SK-N-SH treated with all-trans-retinoic acid at 6 μM for 48 hours (cell line): ENCODE results near the gene GRIK1.

Source experiments
- ZFP3 ChIP-seq: fragments of 250-450 bp; sonication (Bioruptor Pico); IDR thresholded peaks from 2 replicates; pipeline ENCODE4 v1.5.0; 2020; ENCODE audit warnings: mild to moderate bottlenecking, moderate library complexity
- ZNF8 ChIP-seq: fragments of 450-650 bp; formaldehyde crosslinking; IDR thresholded peaks from 2 replicates; pipeline ENCODE4 v1.5.0; 2020; ENCODE audit warnings: mild to moderate bottlenecking, moderate library complexity
- TF ChIP-seq, protein P1 (sequence below): fragments of 250-450 bp; sonication (Bioruptor Pico); IDR thresholded peaks from 2 replicates; pipeline ENCODE4 v1.5.0; 2020; ENCODE audit warnings: mild to moderate bottlenecking, moderate library complexity
- TF ChIP-seq, protein P2 (sequence below): fragments of 250-450 bp; sonication (Bioruptor Pico); IDR thresholded peaks from 2 replicates; pipeline ENCODE4 v1.8.0; 2020; ENCODE audit warnings: mild to moderate bottlenecking, moderate library complexity, borderline replicate concordance
- TF ChIP-seq, protein P3 (sequence below): fragments of 250-450 bp; sonication (Bioruptor Pico); IDR thresholded peaks from 2 replicates; pipeline ENCODE4 v1.5.1; 2020; ENCODE audit warnings: low read depth, mild to moderate bottlenecking, moderate library complexity
- TF ChIP-seq, protein P4 (sequence below): fragments of 250-450 bp; sonication (Bioruptor Pico); IDR thresholded peaks from 2 replicates; pipeline ENCODE4 v1.5.1; 2021; ENCODE audit warnings: mild to moderate bottlenecking, moderate library complexity

DNA sequence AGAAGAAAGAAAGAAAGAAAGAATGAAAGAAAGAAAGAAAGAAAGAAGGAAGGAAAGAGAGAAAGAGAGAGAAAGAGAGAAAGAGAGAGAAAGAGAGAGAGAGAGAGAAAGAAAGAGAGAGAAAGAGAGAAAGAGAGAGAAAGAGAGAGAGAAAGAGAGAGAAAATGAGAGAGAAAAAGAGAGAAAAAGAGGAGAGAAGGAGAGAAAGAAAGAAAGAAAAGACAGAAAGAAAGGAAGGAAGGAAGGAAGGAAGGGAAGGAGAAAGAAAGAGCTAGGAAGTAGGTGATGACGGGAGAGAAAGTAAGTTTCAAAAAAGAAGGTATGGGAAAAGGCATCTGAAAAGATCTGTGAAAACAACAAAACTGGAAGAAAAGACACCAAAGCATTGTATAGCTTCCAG is 72.0 kb downstream of the GRIK1 start:
- TF ChIP-seq, protein P1, sequence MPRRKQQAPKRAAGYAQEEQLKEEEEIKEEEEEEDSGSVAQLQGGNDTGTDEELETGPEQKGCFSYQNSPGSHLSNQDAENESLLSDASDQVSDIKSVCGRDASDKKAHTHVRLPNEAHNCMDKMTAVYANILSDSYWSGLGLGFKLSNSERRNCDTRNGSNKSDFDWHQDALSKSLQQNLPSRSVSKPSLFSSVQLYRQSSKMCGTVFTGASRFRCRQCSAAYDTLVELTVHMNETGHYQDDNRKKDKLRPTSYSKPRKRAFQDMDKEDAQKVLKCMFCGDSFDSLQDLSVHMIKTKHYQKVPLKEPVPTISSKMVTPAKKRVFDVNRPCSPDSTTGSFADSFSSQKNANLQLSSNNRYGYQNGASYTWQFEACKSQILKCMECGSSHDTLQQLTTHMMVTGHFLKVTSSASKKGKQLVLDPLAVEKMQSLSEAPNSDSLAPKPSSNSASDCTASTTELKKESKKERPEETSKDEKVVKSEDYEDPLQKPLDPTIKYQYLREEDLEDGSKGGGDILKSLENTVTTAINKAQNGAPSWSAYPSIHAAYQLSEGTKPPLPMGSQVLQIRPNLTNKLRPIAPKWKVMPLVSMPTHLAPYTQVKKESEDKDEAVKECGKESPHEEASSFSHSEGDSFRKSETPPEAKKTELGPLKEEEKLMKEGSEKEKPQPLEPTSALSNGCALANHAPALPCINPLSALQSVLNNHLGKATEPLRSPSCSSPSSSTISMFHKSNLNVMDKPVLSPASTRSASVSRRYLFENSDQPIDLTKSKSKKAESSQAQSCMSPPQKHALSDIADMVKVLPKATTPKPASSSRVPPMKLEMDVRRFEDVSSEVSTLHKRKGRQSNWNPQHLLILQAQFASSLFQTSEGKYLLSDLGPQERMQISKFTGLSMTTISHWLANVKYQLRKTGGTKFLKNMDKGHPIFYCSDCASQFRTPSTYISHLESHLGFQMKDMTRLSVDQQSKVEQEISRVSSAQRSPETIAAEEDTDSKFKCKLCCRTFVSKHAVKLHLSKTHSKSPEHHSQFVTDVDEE (CRISPR knock-in tag): no peak
- TF ChIP-seq, protein P2, sequence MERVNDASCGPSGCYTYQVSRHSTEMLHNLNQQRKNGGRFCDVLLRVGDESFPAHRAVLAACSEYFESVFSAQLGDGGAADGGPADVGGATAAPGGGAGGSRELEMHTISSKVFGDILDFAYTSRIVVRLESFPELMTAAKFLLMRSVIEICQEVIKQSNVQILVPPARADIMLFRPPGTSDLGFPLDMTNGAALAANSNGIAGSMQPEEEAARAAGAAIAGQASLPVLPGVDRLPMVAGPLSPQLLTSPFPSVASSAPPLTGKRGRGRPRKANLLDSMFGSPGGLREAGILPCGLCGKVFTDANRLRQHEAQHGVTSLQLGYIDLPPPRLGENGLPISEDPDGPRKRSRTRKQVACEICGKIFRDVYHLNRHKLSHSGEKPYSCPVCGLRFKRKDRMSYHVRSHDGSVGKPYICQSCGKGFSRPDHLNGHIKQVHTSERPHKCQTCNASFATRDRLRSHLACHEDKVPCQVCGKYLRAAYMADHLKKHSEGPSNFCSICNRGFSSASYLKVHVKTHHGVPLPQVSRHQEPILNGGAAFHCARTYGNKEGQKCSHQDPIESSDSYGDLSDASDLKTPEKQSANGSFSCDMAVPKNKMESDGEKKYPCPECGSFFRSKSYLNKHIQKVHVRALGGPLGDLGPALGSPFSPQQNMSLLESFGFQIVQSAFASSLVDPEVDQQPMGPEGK (CRISPR knock-in tag): no peak
- no peak for TF ChIP-seq ZNF8
- TF ChIP-seq, protein P3, sequence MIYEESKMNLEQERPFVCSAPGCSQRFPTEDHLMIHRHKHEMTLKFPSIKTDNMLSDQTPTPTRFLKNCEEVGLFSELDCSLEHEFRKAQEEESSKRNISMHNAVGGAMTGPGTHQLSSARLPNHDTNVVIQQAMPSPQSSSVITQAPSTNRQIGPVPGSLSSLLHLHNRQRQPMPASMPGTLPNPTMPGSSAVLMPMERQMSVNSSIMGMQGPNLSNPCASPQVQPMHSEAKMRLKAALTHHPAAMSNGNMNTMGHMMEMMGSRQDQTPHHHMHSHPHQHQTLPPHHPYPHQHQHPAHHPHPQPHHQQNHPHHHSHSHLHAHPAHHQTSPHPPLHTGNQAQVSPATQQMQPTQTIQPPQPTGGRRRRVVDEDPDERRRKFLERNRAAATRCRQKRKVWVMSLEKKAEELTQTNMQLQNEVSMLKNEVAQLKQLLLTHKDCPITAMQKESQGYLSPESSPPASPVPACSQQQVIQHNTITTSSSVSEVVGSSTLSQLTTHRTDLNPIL (CRISPR knock-in tag): no peak
- TF ChIP-seq, protein P4, sequence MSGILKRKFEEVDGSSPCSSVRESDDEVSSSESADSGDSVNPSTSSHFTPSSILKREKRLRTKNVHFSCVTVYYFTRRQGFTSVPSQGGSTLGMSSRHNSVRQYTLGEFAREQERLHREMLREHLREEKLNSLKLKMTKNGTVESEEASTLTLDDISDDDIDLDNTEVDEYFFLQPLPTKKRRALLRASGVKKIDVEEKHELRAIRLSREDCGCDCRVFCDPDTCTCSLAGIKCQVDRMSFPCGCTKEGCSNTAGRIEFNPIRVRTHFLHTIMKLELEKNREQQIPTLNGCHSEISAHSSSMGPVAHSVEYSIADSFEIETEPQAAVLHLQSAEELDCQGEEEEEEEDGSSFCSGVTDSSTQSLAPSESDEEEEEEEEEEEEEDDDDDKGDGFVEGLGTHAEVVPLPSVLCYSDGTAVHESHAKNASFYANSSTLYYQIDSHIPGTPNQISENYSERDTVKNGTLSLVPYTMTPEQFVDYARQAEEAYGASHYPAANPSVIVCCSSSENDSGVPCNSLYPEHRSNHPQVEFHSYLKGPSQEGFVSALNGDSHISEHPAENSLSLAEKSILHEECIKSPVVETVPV (CRISPR knock-in tag): no peak
- TF ChIP-seq ZFP3: no peak
